Measurements from ENCODE around the gene MBOAT1. TPM values are rescaled to one million over a fixed set of nuclear protein-coding genes. Genes with fewer than 3 reads are reported as not detected.
A peak's percentile ranks its signal among the peaks of the same experiment; 100 is the strongest.

Gene MBOAT1
- total and polyA plus RNA-seq, 11 donors, result 2.1 to 14.4 (median 3.3) TPM

DNA sequence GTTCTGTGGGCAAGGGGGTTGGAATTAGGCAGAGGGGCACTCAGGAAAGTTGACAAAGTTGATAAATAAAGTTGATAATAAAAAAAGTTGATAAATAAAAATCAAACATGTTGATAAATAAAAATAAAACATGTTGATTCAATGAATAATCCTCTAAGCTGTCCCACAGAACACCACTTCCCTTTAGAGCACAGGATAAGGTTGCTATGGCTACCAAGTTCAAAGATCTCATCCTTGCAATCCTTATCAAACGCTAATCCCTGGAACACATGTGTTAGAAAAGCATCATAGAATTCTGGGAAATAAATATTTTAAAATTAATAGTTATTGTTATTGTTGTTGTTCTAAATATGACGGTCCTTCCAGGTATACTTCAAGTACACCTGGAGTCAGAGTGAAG is 33.9 kb downstream of the MBOAT1 start:
- ATAC-seq (no peak), DNase-seq (no peak)
- H3K4me1 ChIP-seq, result peaks cover 0 to 36% (median 8%) of the 10 kb centered on the region in 12 donors
- no peaks in the 10 kb centered on the region for H3K27me3 ChIP-seq
- H3K9me3 ChIP-seq, result peaks cover 0 to 11% (median 0%) of the 10 kb centered on the region in 12 donors
- 61 to 72% (median 68%) methylated on average over 2 of the region's 2 CpGs for WGBS, 4 donors
- no peak overlapping the region for H3K27ac ChIP-seq
- no peaks in the 10 kb centered on the region for H3K36me3 ChIP-seq
- TF ChIP-seq, protein P1, sequence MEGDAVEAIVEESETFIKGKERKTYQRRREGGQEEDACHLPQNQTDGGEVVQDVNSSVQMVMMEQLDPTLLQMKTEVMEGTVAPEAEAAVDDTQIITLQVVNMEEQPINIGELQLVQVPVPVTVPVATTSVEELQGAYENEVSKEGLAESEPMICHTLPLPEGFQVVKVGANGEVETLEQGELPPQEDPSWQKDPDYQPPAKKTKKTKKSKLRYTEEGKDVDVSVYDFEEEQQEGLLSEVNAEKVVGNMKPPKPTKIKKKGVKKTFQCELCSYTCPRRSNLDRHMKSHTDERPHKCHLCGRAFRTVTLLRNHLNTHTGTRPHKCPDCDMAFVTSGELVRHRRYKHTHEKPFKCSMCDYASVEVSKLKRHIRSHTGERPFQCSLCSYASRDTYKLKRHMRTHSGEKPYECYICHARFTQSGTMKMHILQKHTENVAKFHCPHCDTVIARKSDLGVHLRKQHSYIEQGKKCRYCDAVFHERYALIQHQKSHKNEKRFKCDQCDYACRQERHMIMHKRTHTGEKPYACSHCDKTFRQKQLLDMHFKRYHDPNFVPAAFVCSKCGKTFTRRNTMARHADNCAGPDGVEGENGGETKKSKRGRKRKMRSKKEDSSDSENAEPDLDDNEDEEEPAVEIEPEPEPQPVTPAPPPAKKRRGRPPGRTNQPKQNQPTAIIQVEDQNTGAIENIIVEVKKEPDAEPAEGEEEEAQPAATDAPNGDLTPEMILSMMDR (IDR thresholded peaks at IDR 0.05), result no peak
- TF ChIP-seq POLR2A (IDR thresholded peaks at IDR 0.05), result no peak
- H3K4me3 ChIP-seq, result no peak overlapping the region
- intact Hi-C loops (cut with DNase I), result no loop called here

DNA sequence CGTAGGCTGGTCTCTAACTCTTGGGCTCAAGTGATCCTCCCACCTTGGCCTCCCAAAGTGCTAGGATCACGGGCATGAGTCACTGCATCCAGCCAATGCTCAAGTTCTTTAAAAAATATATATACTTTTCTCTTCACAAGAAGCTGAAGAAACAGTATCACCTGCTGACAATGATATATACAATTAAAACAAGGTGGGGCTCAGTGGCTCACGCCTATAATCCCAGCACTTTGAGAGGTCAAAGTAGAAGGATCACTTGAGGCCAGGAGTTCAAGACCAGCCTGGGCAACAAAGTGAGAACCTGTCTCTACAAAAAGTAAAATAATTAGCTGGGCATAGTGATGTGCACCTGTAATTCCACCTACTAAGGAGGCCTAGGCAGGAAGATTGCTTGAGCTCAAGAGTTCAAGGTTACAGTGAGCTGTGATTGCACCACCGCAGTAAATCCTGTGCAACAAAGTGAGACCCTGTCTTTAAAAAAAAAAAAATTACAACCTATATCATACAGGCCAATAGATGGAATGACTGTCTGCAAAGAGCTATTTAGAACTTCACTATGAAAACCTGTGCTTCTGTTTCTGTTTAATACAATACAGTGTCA is 36.4 kb downstream of the MBOAT1 start:
- H3K9me3 ChIP-seq, result peaks cover 0 to 6% (median 0%) of the 10 kb centered on the region in 12 donors
- ATAC-seq (no peak), DNase-seq (no peak)
- H3K4me1 ChIP-seq, result peaks cover 0 to 35% (median under 1%) of the 10 kb centered on the region in 12 donors
- intact Hi-C loops (cut with DNase I), result no loop called here
- no peak overlapping the region for H3K27ac ChIP-seq
- H3K36me3 ChIP-seq, result no peaks in the 10 kb centered on the region
- TF ChIP-seq, protein P1 (IDR thresholded peaks at IDR 0.05), result no peak
- no peak for TF ChIP-seq POLR2A (IDR thresholded peaks at IDR 0.05)
- 97 to 99% (median 98%) methylated on average over 4 of the region's 4 CpGs for WGBS, 4 donors
- H3K4me3 ChIP-seq, result no peak overlapping the region
- H3K27me3 ChIP-seq, result no peaks in the 10 kb centered on the region

DNA sequence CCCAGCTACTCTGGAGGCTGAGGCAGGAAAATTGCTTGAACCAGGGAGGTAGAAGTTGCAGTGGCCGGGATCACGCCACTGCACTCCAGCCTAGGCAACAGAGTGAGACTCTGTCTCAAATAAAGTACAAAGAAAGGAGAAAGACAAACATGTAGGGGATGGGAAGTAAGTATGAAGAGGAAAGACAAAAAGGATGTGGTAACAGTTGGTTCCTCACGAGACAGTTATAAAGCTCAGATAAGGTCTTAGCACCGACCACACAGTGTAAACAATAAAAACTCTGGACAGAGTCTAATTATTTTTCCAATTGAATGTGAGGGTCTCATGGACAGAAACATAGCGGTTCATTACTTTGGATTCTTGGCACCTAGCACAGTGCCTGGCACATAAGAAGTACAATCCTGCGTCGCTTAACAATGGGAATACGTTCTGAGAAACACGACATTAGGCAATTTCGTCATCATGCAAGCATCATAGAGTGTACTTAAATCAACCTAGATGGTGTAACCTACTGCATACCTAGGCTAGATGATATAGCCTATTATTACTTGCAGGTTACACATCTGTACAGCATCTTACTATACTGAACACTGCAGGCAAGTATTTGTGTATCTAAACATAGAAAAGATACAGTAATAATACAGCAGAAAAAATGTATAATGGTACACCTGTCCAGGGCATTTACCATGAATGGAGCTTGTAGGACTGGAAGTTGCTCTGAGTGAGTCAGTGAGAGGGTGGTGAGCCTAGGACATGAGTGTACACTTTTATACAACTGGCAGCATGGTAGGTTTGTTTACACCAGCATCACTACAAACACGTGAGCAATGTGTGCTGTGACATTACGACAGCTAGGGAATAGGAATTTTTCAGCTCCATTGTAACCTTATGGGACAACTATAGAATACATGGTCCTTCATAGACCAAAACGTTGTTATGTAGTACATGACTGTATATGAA is 38.2 kb downstream of the MBOAT1 start:
- peak in 3 of 4 donors; percentile 14 to 58 (median 57) for ATAC-seq
- Histone ChIP-seq H3K27me3 (no peaks in the 10 kb centered on the region), H3K9me3 (peaks cover 0 to under 1% (median 0%) of the 10 kb centered on the region in 12 donors), H3K27ac (peak overlapping the region in 1 of 12 donors; percentile 80), H3K4me1 (peaks cover 0 to 49% (median 7%) of the 10 kb centered on the region in 12 donors), H3K4me3 (no peak overlapping the region), H3K36me3 (no peaks in the 10 kb centered on the region)
- DNase-seq, result no peak
- intact Hi-C loops (cut with DNase I), result no loop called here
- TF ChIP-seq POLR2A (IDR thresholded peaks at IDR 0.05), result no peak
- TF ChIP-seq, protein P1 (IDR thresholded peaks at IDR 0.05), result no peak
- 83 to 91% (median 86%) methylated on average over 13 of the region's 13 CpGs for whole genome bisulfite sequencing, 4 donors

DNA sequence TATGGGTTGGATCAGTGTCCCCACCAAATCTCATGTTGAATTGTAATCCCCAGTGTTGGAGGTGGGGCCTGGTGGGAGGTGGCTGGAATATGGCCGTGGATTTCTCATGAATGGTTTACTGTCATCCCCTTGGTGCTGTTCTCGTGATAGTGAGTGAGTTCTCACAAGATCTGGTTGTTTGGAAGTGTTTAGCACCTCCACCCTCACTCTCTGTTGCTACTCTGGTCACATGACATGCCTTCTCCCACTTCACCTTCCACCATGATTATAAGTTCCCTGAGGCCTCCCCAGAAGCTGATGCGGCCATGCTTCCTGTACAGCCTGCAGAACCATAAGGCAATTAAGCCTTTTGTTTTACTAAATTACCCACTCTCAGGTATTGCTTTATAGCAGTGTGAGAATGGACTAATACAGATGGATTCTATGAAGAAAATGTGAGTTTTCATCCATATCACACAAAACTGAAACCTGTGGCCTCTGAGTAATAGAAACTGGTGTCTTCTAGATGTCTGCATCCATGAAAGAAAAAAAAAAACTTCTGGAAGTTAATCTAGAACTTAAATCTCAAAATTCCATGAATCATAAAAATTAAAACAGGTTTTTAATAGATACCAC is 39.3 kb downstream of the MBOAT1 start:
- Histone ChIP-seq H3K36me3 (no peaks in the 10 kb centered on the region), H3K4me1 (peaks cover 0 to 56% (median 12%) of the 10 kb centered on the region in 12 donors), H3K9me3 (no peaks in the 10 kb centered on the region), H3K27me3 (no peaks in the 10 kb centered on the region), H3K4me3 (no peak overlapping the region), H3K27ac (no peak overlapping the region)
- TF ChIP-seq POLR2A (IDR thresholded peaks at IDR 0.05), result no peak
- TF ChIP-seq, protein P1 (IDR thresholded peaks at IDR 0.05), result no peak
- ATAC-seq, result no peak
- DNase-seq, result no peak
- WGBS, 4 donors, result 92 to 98% (median 94%) methylated on average over 3 of the region's 3 CpGs
- intact Hi-C loops (cut with DNase I), result no loop called here
